Muscle of arm (tissue), 12 donors: ENCODE results near the gene E2F6. TPM values are rescaled to one million over a fixed set of nuclear protein-coding genes. Genes with fewer than 3 reads are reported as not detected.

Source experiments
- DNase-seq: peaks from one replicate; pipeline ENCODE4 v3.0.0-alpha.2; 2013
- polyA plus RNA-seq, 12 donors: library from polyadenylated mRNA; unstranded; fragments of 120-200 nt; gene quantifications; one replicate each; pipeline ENCODE4 v1.2.1, GENCODE V29; 2013; ENCODE audit not compliant: insufficient read length in 12 of 12

The E2F6 gene
- polyA plus RNA-seq, 12 donors: 11.2 to 24.1 (median 19.5) TPM; not detected in 1

DNA sequence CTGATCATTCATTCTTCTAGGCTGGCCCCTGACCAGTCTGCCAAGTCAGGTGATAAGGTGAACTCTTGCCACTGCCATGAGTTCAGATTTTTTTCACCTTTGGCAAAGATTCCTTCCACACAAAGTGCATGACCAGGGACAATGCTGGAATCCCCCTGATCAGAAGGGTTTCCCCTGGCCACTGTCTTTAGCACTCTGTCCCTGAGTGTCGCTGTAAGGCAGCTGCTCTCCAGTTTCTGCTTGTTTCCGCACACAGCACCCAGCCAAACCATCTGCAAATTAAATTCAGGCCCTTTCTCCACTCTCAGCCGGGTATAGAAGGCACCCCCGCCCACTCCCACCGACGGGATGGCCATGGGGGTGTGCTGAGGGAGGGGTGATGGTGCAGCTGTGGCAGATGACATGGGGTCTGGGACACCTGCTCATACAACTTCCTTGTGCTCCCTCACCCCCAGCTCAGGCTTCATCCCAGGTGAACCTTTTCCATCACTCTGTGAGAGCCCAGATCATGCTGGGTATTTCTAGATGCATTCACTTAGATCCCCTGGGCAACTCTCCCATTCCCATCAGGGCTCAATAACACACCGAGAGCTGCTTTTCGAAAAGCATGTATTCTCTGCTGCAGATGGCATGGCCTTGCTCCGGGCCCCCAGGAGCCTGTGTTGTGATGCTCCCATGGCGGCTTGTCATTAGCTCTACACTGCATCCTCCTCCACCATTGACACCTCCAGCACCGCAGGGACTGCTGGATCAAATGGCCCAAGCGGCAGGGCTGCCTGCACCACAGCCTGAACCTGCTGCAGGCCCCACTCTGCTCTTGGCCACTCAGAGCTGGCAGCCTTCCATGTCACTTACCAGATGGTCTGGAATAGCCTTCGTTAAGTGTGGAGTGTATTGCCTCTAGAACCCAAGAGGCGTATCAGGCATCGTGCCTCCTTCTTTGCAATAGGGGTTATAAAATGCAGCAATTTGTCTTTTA is 69.2 kb downstream of the E2F6 start:
- DNase-seq: no peak

DNA sequence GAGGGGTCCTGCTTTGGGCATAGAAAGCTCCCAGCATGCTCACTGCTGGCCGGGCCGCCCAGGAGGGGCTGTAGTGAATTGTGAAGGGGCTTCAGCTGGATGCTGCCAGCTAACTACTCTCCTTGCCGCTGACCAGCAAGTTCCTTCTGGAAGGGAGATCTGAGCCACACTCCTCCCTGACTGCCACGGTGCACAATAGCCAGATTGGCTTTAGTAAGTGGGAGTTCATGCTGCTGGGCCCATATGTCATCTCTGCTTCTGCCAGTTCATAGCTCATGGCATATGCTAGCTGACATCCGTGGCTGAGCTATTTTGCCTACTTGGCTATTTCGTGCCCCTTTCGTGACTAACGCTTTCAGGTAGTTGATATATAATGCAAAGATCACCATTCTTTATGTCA is 69.9 kb downstream of the E2F6 start:
- DNase-seq: no peak

DNA sequence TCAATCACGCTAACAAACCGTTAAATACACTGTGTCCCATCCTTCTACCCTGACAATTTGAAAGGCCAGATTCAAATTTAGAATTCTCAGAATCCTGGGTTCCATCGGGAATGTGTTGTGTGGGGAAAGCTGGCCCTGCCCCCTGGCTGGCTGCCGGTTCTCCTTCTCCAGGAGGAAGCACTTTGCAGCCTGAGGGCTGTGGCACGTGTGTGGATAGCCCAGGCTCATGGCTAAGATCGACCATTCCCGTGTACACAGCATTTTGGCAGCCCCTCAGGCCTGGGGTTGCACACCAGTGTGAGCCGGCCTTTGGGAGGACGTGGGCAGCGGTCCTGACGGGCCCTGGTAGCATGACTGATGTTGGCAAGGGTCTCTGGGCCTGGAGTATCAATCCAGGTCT is 70.6 kb downstream of the E2F6 start:
- no peak for DNase-seq

Other genes with a start within 250 kb of the E2F6 start
- 100 to 1,000 TPM in 1 of 12 donors, 10 to 100 TPM in 11; 45.4 to 440 (median 50.0) TPM for gene ROCK2, start 121.5 kb downstream of the E2F6 start, polyA plus RNA-seq
- gene GREB1, start 67.9 kb upstream of the E2F6 start, polyA plus RNA-seq: 10 to 100 TPM in 8 of 12 donors, 1 to 10 TPM in 3, not detected in 1; 9.0 to 18.8 (median 11.4) TPM
- gene NTSR2, start 204.0 kb upstream of the E2F6 start, polyA plus RNA-seq: not detected